K562 (cell line): Measurements from ENCODE around the gene GEN1. TPM values are rescaled to one million over a fixed set of nuclear protein-coding genes. Genes with fewer than 3 reads are reported as not detected.
A peak's percentile ranks its signal among the peaks of the same experiment; 100 is the strongest.

Experiments
- ARID1B ChIP-seq: fragments of 450-650 bp; IDR thresholded peaks from 2 replicates; pipeline ENCODE4 v1.6.1; 2016; ENCODE audit warnings: antibody characterized with exemption, mild to moderate bottlenecking, inconsistent platforms
- CBFA2T3 ChIP-seq: fragments of 450-650 bp; IDR thresholded peaks from 2 replicates; pipeline ENCODE4 v1.6.1; 2017
- CBX3 ChIP-seq, 2 experiments: IDR thresholded peaks; 1 replicate in 1 of 2; 2 replicates in 1 of 2; pipeline ENCODE4 v1.6.1; 2012; ENCODE audit warnings: inconsistent platforms in 2 of 2, low read length in 2 of 2, borderline replicate concordance in 1 of 2, control low read depth in 1 of 2
- LCOR ChIP-seq: sonication (generic); formaldehyde crosslinking; IDR thresholded peaks from 2 replicates; pipeline ENCODE4 v1.8.0; 2022; ENCODE audit warnings: mild to moderate bottlenecking, missing genetic modification reagents
- MEIS2 ChIP-seq: fragments of 450-650 bp; IDR thresholded peaks from 2 replicates; pipeline ENCODE4 v1.6.1; 2014; ENCODE audit warnings: mild to moderate bottlenecking; ENCODE audit not compliant: partially characterized antibody
- NR2C2 ChIP-seq, 2 experiments: fragments of 200-800 bp in 1 of 2; sonication (Bioruptor generic) in 1 of 2; sonication (generic) in 1 of 2; formaldehyde crosslinking in 1 of 2; IDR thresholded peaks; 2 replicates each; pipeline versions ENCODE4 v1.6.1 to v1.8.0; 2016 to 2022; ENCODE audit warnings: mild to moderate bottlenecking in 1 of 2, missing compliant biosample characterization in 1 of 2, missing genetic modification characterization in 1 of 2, missing genetic modification reagents in 1 of 2
- SMARCC2 ChIP-seq: fragments of 450-650 bp; IDR thresholded peaks from 2 replicates; pipeline ENCODE4 v1.6.1; 2017; ENCODE audit warnings: antibody characterized with exemption, moderate library complexity, mild to moderate bottlenecking, low read depth
- STAT5B ChIP-seq: fragments of 250-450 bp; sonication (Bioruptor Pico); IDR thresholded peaks from 2 replicates; pipeline ENCODE4 v1.8.0; 2021; ENCODE audit warnings: mild to moderate bottlenecking, inconsistent platforms
- TBL1XR1 ChIP-seq, 2 experiments: IDR thresholded peaks; 2 replicates each; pipeline ENCODE4 v1.6.1; 2012; ENCODE audit warnings: improper control_type of control experiment in 2 of 2, low read length in 2 of 2, mild to moderate bottlenecking in 1 of 2
- TBP ChIP-seq: optimal IDR thresholded peaks from 2 replicates; pipeline ENCODE3; 2011; ENCODE audit warnings: low read depth, low read length, improper control_type of control experiment
- XRCC3 ChIP-seq: fragments of 450-650 bp; IDR thresholded peaks from 2 replicates; pipeline ENCODE4 v1.6.1; 2017; ENCODE audit warnings: mild to moderate bottlenecking, moderate library complexity
- ZBTB2 ChIP-seq: fragments of 450-650 bp; IDR thresholded peaks from 2 replicates; pipeline ENCODE4 v1.6.1; 2016; ENCODE audit warnings: antibody characterized with exemption
- ZNF184 ChIP-seq: sonication (generic); formaldehyde crosslinking; IDR thresholded peaks from 2 replicates; pipeline ENCODE4 v1.5.0; 2020; ENCODE audit warnings: missing genetic modification reagents
- ZNF589 ChIP-seq: fragments of 200-800 bp; sonication (Bioruptor generic); IDR thresholded peaks from 2 replicates; pipeline ENCODE4 v1.6.1; 2016; ENCODE audit warnings: low read depth, missing genetic modification characterization, missing compliant biosample characterization
- ZNF695 ChIP-seq: fragments of 450-650 bp; formaldehyde crosslinking; IDR thresholded peaks from 2 replicates; pipeline ENCODE4 v1.4.0; 2020; ENCODE audit warnings: mild to moderate bottlenecking, moderate library complexity
- polyA plus RNA-seq, 8 experiments: library from polyadenylated mRNA; depleted of rRNA in 4 of 8; stranded (reverse) in 5 of 8; unstranded in 3 of 8; fragments of >200 nt; fragmentation: Nextera tagmentation in 2 of 8; fragmentation: Illumina TruSeq in 1 of 8; extraction: Ambion mirVana in 2 of 8; extraction: Trizol in 1 of 8; gene quantifications; 2 replicates each; pipeline versions ENCODE4 v1.2.1 to v1.2.3, GENCODE V29; 2011 to 2014; ENCODE audit warnings: inconsistent platforms in 1 of 8, missing spikeins in 1 of 8
- total RNA-seq, 7 experiments: library from RNA; depleted of rRNA in 6 of 7; stranded (reverse); fragments of >200 nt in 6 of 7; fragmentation: Illumina TruSeq in 2 of 7; extraction: Trizol in 2 of 7; gene quantifications; 2 replicates each; pipeline versions ENCODE4 v1.2.1 to v1.2.3, GENCODE V29; 2011 to 2021; ENCODE audit warnings: low replicate concordance in 1 of 7
- TF ChIP-seq, protein P1 (sequence below): fragments of 200-600 bp; sonication (generic); IDR thresholded peaks from one replicate; pipeline ENCODE4 v1.6.1; 2012; ENCODE audit warnings: mild to moderate bottlenecking, low read depth, low read length, inconsistent platforms

The GEN1 gene
- total and polyA plus RNA-seq, 9 of the 15 experiments (the other 6 are each of a cell fraction or from before 2014, with no cell fraction given): 8.6 to 39.7 (median 24.5) TPM

DNA sequence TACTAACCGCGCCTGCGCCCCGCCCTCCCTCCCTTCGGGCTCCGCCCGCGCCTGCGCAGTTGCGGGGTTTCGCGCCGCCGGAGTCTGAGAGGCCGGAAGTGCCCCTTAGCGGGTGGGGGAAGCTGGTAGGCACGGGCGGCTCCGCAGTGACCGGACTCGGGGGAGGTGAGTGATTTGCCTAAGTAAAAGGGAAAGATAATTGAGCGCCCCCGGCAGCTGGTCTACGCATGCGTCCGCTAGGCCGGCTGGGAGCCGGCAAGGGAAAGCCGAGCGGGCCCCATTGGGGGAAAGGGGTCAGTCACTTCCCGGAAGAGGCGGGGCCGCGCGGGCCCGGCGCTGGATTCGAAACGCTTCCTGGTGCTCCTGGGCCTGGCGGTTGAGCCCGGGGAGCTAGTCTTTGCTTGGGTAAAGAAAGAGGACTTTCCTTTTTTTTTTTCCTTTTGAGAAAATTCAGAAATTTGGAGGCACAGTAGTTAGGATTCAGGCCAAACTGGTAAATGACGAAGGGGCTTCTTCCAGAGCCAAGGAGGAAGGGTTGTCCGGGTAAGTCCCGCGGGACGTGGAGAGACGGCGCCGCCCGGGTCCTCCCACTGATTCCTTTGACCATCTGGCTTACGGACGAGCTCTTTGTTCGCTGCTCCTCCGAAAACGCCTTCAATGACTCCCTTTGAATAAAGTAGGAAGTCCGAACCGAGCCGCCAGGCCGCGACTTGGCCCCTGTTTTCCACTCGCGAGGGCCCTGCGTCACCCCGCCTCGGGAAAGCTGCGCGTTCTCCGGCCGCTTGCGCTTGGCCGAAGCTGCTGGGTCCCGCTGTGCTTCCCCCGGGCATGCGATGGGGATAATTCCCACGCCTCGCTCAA is at the start of gene GEN1, which contains the start of gene SMC6 (continued):
- TF ChIP-seq CBX3 (IDR thresholded peaks at IDR 0.05; ENCODE audit: borderline replicate concordance in 1 of 2, low read length in 2 of 2) (no peak), TBL1XR1 (IDR thresholded peaks at IDR 0.05; ENCODE audit: low read length in 2 of 2) (no peak), ZNF184 (CRISPR knock-in tag) (no peak), STAT5B (CRISPR knock-in tag) (no peak), MEIS2 (peak; percentile 69), ARID1B (no peak), XRCC3 (no peak), CBFA2T3 (no peak), NR2C2 (CRISPR knock-in tag; IDR thresholded peaks at IDR 0.05) (no peak), NR2C2 (tag; IDR thresholded peaks at IDR 0.05) (peak; percentile 79), ZBTB2 (peak; percentile 81), TBP (peak; percentile 55), SMARCC2 (no peak), ZNF695 (no peak), LCOR (CRISPR knock-in tag) (peak; percentile 31; the same call in 1 of the 2 replicates), ZNF589 (no peak)
- TF ChIP-seq, protein P1, sequence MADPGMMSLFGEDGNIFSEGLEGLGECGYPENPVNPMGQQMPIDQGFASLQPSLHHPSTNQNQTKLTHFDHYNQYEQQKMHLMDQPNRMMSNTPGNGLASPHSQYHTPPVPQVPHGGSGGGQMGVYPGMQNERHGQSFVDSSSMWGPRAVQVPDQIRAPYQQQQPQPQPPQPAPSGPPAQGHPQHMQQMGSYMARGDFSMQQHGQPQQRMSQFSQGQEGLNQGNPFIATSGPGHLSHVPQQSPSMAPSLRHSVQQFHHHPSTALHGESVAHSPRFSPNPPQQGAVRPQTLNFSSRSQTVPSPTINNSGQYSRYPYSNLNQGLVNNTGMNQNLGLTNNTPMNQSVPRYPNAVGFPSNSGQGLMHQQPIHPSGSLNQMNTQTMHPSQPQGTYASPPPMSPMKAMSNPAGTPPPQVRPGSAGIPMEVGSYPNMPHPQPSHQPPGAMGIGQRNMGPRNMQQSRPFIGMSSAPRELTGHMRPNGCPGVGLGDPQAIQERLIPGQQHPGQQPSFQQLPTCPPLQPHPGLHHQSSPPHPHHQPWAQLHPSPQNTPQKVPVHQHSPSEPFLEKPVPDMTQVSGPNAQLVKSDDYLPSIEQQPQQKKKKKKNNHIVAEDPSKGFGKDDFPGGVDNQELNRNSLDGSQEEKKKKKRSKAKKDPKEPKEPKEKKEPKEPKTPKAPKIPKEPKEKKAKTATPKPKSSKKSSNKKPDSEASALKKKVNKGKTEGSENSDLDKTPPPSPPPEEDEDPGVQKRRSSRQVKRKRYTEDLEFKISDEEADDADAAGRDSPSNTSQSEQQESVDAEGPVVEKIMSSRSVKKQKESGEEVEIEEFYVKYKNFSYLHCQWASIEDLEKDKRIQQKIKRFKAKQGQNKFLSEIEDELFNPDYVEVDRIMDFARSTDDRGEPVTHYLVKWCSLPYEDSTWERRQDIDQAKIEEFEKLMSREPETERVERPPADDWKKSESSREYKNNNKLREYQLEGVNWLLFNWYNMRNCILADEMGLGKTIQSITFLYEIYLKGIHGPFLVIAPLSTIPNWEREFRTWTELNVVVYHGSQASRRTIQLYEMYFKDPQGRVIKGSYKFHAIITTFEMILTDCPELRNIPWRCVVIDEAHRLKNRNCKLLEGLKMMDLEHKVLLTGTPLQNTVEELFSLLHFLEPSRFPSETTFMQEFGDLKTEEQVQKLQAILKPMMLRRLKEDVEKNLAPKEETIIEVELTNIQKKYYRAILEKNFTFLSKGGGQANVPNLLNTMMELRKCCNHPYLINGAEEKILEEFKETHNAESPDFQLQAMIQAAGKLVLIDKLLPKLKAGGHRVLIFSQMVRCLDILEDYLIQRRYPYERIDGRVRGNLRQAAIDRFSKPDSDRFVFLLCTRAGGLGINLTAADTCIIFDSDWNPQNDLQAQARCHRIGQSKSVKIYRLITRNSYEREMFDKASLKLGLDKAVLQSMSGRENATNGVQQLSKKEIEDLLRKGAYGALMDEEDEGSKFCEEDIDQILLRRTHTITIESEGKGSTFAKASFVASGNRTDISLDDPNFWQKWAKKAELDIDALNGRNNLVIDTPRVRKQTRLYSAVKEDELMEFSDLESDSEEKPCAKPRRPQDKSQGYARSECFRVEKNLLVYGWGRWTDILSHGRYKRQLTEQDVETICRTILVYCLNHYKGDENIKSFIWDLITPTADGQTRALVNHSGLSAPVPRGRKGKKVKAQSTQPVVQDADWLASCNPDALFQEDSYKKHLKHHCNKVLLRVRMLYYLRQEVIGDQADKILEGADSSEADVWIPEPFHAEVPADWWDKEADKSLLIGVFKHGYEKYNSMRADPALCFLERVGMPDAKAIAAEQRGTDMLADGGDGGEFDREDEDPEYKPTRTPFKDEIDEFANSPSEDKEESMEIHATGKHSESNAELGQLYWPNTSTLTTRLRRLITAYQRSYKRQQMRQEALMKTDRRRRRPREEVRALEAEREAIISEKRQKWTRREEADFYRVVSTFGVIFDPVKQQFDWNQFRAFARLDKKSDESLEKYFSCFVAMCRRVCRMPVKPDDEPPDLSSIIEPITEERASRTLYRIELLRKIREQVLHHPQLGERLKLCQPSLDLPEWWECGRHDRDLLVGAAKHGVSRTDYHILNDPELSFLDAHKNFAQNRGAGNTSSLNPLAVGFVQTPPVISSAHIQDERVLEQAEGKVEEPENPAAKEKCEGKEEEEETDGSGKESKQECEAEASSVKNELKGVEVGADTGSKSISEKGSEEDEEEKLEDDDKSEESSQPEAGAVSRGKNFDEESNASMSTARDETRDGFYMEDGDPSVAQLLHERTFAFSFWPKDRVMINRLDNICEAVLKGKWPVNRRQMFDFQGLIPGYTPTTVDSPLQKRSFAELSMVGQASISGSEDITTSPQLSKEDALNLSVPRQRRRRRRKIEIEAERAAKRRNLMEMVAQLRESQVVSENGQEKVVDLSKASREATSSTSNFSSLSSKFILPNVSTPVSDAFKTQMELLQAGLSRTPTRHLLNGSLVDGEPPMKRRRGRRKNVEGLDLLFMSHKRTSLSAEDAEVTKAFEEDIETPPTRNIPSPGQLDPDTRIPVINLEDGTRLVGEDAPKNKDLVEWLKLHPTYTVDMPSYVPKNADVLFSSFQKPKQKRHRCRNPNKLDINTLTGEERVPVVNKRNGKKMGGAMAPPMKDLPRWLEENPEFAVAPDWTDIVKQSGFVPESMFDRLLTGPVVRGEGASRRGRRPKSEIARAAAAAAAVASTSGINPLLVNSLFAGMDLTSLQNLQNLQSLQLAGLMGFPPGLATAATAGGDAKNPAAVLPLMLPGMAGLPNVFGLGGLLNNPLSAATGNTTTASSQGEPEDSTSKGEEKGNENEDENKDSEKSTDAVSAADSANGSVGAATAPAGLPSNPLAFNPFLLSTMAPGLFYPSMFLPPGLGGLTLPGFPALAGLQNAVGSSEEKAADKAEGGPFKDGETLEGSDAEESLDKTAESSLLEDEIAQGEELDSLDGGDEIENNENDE: no peak
